Stomach smooth muscle (tissue), 2 donors: ENCODE data around the gene GALC.

Experiments used
- H3K27ac ChIP-seq: one replicate; pipeline ENCODE4 v1.7.0; 2013; ENCODE audit warnings: mild to moderate bottlenecking, low read length, inconsistent platforms
- H3K27me3 ChIP-seq, 2 donors: one replicate each; pipeline ENCODE4 v1.7.0; 2013; ENCODE audit warnings: low read length in 2 of 2; ENCODE audit not compliant: insufficient read depth in 2 of 2, control insufficient read depth in 1 of 2
- H3K36me3 ChIP-seq, 2 donors: one replicate each; pipeline ENCODE4 v1.7.0; 2013; ENCODE audit warnings: low read length in 2 of 2; ENCODE audit not compliant: control insufficient read depth in 2 of 2, insufficient read depth in 2 of 2
- H3K4me1 ChIP-seq: one replicate; pipeline ENCODE4 v1.7.0; 2013; ENCODE audit warnings: low read length; ENCODE audit not compliant: control insufficient read depth, insufficient read depth
- H3K4me3 ChIP-seq, 2 donors: one replicate each; pipeline ENCODE4 v1.7.0; 2013; ENCODE audit warnings: low read length in 2 of 2
- H3K9ac ChIP-seq, 2 donors: one replicate each; pipeline ENCODE4 v1.7.0; 2013; ENCODE audit warnings: low read length in 2 of 2, mild to moderate bottlenecking in 1 of 2
- H3K9me3 ChIP-seq, 2 donors: one replicate each; pipeline ENCODE4 v1.7.0; 2013; ENCODE audit warnings: low read length in 2 of 2; ENCODE audit not compliant: control insufficient read depth in 2 of 2
- donor health status: healthy.
- donor health status: Pancreatic carcinoma.

GALC gene

DNA sequence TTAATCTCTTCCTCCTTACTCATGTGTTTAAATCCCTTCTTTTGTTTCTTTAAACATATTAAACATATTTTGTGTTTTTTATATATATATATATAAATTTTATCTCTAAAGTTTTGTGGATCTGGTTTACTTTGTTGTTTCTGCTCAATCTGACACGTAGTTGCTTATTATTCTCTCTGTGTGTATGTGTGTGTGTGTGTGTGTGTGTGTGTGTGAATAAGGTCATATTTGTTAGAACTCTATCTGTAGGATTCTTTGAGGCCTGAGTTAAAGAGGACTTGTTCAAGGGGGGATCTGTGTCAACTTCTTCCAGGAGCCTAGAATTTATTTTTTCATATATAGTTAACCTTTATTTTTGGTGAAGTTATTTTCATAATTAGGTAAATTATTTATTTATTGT, 14.6 kb upstream of the GALC start:
- no peak overlapping the region for H3K27ac ChIP-seq
- H3K4me1 ChIP-seq = no peaks in the 10 kb centered on the region
- no peak overlapping the region for H3K4me3 ChIP-seq
- H3K36me3 ChIP-seq = no peaks in the 10 kb centered on the region
- no peak overlapping the region for H3K9ac ChIP-seq
- no peaks in the 10 kb centered on the region for H3K9me3 ChIP-seq
- H3K27me3 ChIP-seq = no peaks in the 10 kb centered on the region

DNA sequence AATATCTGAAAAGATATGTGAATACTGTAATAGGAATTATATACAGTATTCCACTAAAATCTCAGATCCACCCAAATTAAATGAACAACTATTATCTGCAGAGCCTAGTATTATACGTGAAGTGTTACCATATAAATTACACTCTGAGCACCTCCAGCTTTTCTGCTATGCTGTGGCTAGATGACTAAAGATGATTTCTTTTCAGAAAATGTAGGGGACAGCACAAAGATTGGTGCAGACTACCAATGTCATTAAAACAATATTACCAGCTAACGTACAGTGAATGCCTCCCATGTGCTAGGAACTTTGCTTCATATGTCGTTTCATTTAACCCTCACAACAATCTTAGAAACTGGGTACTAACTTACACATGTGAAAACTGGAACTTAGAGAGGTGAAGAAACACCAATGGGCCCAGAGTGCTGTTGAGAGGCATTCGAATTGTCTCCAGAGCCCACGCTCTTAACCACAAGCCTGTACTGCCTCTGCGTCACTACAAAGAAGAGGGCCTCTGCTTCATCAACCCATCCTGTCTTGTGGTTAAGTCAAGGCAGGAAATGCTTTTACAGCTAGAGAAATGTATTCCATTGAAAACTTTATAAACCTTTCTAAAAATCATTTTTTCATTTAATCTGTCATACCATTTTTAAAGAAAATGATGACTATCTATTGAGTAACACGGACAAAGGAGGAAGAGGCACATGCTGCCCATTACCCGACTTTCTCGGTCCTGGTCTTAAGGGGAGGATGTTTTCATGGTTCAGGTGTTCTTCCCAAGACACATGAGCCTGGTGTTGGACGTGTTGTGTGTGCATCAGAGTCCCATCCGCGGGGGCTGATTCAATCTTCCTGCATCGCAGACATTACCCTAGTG, 13.2 kb upstream of the GALC start:
- no peaks in the 10 kb centered on the region for H3K9me3 ChIP-seq
- H3K4me1 ChIP-seq = no peaks in the 10 kb centered on the region
- no peaks in the 10 kb centered on the region for H3K27me3 ChIP-seq
- H3K27ac ChIP-seq = no peak overlapping the region
- H3K4me3 ChIP-seq = no peak overlapping the region
- no peaks in the 10 kb centered on the region for H3K36me3 ChIP-seq
- H3K9ac ChIP-seq = no peak overlapping the region

DNA sequence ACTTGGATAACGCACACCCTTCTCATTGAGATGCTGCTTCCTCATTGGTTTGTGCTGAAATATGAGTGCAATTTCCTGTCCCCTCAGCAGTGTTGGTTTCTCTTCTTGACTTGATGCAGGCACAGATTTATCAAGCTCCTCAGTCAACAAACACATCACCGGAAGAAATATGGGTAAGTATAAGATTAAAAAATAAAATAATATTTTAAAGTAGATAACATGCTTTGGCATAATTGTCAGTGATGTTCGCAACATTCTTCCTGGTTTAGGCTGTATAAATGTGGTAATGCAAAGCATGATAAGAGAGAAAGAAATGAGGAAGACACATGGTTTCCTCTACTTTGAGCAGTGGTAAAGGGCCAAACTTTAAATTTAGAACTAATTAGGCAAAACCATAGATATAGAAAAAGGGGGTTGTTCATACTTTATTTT, 12.1 kb upstream of the GALC start, which contains the start of gene GPR65:
Gene GPR65 (plus strand): TSS at position 86 of the 432 bp plus-strand sequence. CDS start 5,713 bp downstream, outside the sequence.
- H3K36me3 ChIP-seq = no peaks in the 10 kb centered on the region
- H3K27ac ChIP-seq = no peak within 1 kb of the TSS
- no peaks in the 10 kb centered on the region for H3K9me3 ChIP-seq
- H3K9ac ChIP-seq = no peak within 1 kb of the TSS
- no peaks in the 10 kb centered on the region for H3K27me3 ChIP-seq
- no peak within 1 kb of the TSS for H3K4me3 ChIP-seq
- no peaks in the 10 kb centered on the region for H3K4me1 ChIP-seq

DNA sequence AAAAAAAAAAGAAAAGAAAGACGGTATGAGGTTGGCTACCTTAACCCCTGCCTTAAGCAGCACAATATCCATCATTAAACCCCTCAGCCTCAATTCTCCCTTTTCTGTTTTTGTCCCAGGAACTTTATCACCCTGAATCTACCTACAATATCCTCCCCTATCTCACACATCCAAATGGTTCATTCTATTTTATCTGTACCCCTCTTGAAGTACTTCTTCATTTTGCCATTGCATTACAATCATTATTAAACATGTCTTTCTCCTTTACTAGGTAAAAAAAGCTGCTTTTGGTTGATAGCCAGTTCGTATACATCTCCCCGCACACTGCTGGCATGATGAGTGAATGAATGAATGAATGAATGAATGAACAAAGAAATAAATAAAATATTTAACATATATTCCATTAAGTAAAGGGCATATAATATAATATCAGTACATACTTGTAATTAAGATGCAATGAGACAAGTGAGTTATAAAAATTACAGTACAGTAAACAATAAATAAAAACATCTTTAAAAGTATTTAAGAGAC, 11.6 kb upstream of the GALC start:
- no peaks in the 10 kb centered on the region for H3K9me3 ChIP-seq
- H3K36me3 ChIP-seq = no peaks in the 10 kb centered on the region
- no peak overlapping the region for H3K9ac ChIP-seq
- H3K27ac ChIP-seq = no peak overlapping the region
- no peak overlapping the region for H3K4me3 ChIP-seq
- no peaks in the 10 kb centered on the region for H3K27me3 ChIP-seq
- no peaks in the 10 kb centered on the region for H3K4me1 ChIP-seq

DNA sequence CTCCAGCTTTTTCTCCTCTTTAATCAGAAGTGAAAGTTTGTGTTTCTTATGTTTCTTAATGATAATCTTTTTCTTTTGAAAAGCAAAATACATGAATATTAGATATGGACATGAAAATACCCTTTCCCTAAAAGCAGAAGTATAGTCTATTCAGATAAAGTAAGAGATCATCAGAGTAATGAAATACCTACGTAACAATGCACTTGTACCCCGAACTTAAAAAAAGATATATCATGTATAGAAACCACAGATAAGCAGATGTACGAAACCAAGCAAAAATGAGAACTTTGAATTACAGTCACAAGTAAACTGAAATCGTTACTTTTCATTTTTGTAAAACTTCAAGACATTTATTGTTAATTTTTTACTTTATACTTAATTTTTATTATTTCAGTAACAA, 10.4 kb upstream of the GALC start:
- no peak overlapping the region for H3K4me3 ChIP-seq
- H3K27me3 ChIP-seq = no peaks in the 10 kb centered on the region
- no peaks in the 10 kb centered on the region for H3K36me3 ChIP-seq
- no peak overlapping the region for H3K27ac ChIP-seq
- no peaks in the 10 kb centered on the region for H3K4me1 ChIP-seq
- no peak overlapping the region for H3K9ac ChIP-seq
- H3K9me3 ChIP-seq = no peaks in the 10 kb centered on the region

DNA sequence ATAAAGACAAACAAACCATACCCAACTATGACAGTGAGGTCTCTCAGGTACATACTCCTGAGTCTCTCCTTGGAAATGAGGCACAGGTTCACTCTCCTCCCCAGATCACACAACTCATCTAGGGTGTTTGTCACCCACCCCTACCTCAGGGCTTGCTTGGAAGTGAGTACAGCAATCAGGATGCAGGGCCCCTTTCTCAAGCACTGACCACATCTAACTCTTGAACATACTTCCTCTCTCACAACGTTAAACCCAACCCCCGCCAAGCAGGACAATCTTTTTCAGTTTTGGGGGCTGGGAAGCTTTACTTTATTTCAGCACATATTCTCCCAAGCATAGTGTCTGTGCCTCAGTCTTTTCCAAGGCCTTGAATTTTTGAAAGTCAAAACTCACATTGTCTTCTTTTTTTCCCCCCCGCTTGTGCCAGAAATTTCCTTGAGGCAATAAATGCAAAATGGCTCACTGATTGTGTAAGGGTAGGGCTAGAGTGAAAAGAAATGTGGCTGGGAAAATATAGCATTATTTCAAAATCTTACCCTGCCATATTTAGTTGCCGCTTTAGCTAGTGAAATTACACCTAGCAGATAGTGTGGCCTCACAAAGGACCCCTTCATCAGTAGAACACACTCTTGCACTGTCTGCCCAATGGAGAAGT, 9.6 kb upstream of the GALC start:
- H3K4me1 ChIP-seq = no peaks in the 10 kb centered on the region
- H3K27ac ChIP-seq = no peak overlapping the region
- H3K9me3 ChIP-seq = no peaks in the 10 kb centered on the region
- no peak overlapping the region for H3K4me3 ChIP-seq
- no peaks in the 10 kb centered on the region for H3K27me3 ChIP-seq
- no peak overlapping the region for H3K9ac ChIP-seq
- no peaks in the 10 kb centered on the region for H3K36me3 ChIP-seq

DNA sequence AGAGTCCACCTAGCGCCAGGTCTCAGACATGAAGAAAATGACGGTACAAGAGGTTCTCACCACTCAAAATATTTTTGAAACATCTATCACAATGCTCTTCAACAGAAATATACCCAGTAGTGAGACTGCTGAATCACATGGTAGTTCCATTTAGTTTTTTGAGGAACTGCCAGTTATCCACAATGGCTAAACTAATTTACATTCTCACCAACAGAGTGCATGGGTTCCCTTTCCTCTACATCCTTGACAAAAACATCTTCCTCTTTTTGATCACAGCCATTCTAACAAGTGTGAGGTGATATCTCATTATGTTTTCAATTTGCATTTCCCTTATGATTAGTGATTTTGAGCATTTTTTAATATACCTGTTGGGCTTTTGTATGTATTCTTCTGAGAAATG, 6.3 kb upstream of the GALC start:
- no peaks in the 10 kb centered on the region for H3K36me3 ChIP-seq
- H3K9ac ChIP-seq = no peak overlapping the region
- H3K27me3 ChIP-seq = no peaks in the 10 kb centered on the region
- no peaks in the 10 kb centered on the region for H3K9me3 ChIP-seq
- H3K4me1 ChIP-seq = no peaks in the 10 kb centered on the region
- no peak overlapping the region for H3K4me3 ChIP-seq
- H3K27ac ChIP-seq = no peak overlapping the region

DNA sequence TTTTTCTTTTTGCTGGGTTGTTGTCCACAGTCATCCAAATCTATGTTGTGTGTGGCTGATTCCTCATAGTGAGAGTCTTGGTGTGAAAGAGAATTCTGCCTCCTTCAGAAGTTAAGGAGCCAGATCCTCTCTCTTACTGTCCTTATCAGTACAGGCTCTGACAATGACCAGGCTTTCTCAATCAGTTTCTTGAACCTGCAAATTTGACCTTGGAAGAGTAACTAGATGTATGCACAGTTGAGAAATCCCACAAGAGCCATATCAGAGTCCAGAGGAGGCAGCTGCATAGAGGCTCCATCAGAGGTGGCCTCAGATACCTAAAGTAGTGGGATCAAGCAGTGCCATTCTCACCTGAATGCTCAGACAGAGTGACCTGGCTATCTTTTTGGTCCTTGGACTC, 5.5 kb upstream of the GALC start:
- no peaks in the 10 kb centered on the region for H3K4me1 ChIP-seq
- H3K9me3 ChIP-seq = no peaks in the 10 kb centered on the region
- H3K27ac ChIP-seq = no peak overlapping the region
- no peaks in the 10 kb centered on the region for H3K27me3 ChIP-seq
- H3K9ac ChIP-seq = no peak overlapping the region
- no peak overlapping the region for H3K4me3 ChIP-seq
- H3K36me3 ChIP-seq = no peaks in the 10 kb centered on the region

DNA sequence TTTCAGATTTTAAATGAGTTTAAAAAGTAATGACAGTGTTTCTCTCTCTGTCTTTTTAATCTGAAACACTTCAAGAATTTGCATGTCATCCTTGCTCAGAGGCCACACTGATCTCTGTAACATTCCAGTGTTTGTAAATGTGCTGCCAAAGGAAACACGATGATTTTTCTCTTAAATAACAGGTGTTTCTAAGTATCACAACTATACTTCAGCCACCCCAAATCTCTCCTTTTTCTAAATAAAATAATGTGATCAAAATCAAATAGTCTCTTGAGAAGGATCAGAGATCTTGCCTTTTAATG, 3.3 kb upstream of the GALC start:
- Histone ChIP-seq H3K9ac (no peak overlapping the region), H3K9me3 (no peaks in the 10 kb centered on the region), H3K4me3 (no peak overlapping the region), H3K27me3 (no peaks in the 10 kb centered on the region), H3K27ac (no peak overlapping the region), H3K4me1 (peaks cover 4% of the 10 kb centered on the region), H3K36me3 (no peaks in the 10 kb centered on the region)

DNA sequence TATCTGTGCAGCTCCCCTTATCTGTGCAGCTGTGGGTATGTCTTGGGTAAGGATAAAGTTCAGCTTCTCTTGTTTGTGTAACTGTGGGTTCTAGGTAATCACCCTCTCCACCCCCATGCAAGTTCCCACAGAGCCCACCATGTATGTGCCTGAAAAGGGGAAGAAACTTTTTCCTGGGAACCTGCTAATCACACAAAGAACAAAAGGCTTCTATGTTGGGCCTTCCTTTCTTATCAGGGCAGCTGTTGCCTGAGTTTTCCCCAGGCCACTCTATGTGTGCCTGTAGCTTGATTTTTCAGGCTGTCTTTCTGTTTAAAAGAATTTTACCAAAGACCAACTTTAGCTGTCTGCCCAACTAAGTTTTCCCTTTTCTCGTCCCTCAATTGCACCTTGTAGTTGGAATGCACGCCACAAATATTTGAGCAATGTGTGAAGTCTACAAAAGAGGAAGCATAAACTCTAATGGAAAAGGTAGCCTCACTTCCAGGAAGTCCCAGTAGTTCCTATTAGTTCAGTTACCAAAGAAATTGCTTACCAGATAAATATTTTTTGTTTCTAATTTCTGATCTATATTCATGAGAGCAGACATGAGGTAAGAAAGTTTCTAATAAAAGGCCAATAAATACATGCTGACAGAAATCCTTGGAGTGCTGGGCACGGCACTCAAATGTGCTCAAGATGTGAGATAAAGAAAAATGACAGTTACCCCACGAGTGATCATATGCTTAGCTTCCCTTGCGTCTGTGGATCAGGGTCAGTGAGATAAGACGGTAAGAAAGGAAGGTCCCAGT, 2.7 kb upstream of the GALC start:
- Histone ChIP-seq H3K9me3 (no peaks in the 10 kb centered on the region), H3K9ac (no peak overlapping the region), H3K27me3 (no peaks in the 10 kb centered on the region), H3K27ac (no peak overlapping the region), H3K4me3 (no peak overlapping the region), H3K4me1 (peaks cover 4% of the 10 kb centered on the region), H3K36me3 (no peaks in the 10 kb centered on the region)
